Measurements from ENCODE around the gene ERVFRD-1.
"Not testable (repeated sequence)": the region's sequence is repeated elsewhere in the genome, so short reads cannot be mapped to it uniquely, and the experiment has no call there.

ERVFRD-1 gene

DNA sequence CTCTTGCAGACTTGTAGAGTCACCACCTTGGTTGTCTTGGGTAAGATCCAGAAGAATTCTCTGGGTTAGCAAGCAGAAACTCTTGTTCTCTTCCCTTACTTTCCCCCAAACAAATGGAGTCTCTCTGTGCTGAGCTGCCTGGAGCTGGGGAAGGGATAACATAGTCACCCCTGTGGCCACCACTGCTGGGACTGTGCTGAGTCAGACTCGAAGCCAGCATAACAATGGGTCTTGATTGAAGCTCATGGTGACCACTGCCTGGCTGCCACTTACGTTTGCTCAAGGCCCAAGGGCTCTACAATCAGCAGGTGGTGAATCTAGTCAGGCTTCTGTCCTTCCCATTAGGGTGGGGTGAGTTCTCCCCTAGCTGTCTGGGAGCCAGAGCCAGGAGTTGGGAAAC is 15.4 kb upstream of the ERVFRD-1 start:
- DNase-seq: no peak

DNA sequence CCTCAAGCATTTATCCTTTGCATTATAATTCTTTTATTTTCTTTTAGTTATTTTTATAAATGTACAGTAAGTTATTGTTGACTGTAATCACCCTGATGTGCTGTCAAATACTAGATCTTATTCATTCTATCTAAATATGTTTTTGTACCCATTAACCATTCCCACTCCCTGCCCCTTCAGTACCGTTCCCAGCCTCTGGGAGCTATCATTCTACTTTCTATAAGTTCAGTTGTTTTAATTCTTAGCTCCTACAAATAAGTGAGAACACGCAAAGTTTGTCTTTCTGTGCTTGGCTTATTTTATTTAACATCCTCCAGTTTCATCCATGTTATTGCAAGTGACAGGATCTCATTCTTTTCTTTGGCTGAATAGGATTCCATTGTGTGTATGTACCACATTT is 12.5 kb upstream of the ERVFRD-1 start:
- no peak for DNase-seq

DNA sequence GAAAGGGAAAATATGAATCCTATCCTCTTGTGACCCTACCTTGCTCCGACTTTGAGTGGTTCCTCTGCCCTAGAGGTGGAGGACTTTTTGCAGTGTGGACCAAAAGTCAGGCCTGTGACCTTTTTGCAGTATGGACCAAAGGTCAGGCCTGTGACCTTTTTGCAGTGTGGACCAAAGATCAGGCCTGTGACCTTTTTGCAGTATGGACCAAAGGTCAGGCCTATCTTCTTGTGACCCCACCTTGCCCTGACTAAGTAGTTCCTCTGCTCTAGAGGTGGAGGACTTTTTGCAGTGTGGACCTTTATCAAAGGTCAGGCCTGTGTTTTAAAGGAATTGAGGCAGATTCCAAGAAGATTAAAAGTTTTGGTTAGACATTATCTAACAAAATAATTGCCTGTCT is 10.9 kb upstream of the ERVFRD-1 start:
- no peak for DNase-seq

DNA sequence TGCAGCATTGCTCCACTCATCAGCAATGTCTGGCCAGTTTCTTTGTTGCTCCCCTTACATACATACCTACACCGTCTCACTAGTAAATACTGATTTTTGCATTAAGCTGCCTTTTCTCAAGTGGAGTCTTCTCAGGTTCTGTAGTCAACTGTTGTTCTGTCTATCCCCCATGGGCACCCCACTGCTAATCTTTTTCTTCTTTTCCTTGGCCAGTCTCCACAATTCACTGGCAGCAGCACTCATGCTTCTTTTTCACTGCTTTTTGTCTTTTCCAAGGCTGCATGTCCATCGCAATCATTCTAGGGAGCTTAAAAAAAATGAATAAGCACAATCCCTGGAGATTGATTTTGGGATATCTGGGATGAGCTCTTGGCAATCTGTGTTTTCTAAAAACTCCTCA is 10.3 kb upstream of the ERVFRD-1 start:
- DNase-seq: no peak

DNA sequence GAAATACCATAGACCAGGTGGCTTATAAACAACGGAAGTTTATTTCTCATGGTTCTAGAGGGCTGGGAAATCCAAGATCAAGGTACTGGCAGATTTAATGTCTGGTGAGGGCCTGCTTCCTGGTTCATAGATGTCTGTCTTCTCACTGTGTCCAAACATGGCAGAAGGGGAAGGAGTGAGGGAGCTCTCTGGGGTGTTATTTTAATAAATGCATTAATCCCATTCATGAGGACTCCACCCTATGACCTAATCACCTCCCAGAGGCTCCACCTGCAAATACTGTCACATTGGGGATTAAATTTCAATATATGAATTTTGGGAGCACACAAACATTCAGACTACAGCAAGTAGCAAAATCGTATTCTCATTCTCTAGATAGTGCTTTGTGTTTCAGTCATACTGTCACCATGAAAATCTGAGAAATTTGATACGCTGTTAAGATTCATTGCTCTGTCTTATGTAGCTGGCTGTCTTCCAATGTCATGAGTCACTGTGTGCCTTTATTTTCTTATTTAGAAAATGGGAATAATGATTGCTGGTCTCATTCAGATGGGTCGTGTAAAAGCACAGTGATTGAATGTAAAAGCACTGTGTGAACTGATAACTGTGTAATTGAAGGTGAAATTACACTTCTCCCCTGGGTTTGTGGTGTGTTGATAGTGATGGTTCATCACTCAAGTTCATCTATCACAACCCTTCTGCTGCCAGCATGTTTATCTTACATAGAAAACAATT is 8.9 kb upstream of the ERVFRD-1 start:
- no peak for DNase-seq

DNA sequence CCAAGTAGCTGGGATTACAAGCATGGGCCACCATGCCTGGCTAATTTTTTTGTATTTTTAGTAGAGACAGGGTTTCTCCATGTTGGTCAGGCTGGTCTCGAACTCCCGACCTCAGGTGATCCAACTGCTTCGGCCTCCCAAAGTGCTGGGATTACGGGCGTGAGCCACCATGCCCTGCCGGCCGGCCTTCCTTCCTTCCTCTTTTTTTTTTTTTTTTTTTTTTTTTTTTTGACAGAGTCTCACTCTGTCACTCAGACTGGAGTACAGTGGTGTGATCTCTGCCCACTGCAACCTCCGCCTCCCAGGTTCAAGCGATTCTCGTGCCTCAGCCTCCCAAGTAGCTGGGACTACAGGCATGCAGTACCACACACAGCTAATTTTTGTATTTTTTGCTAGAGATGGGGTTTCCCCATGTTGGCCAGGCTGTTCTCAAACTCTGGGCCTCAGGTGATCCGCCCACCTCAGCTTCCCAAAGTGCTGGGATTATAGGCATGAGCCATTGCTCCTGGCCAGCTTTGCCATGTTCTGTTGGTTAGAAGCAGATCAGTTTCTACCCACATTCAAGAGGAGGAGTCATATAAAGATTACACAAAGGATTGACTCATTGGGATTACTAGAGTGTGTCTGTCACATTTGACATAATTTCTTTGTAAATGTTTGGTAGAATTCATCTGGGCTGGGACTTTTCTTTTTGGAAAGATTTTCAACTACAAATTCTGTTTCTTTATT is 4.4 kb upstream of the ERVFRD-1 start:
- DNase-seq: not testable (repeated sequence)

DNA sequence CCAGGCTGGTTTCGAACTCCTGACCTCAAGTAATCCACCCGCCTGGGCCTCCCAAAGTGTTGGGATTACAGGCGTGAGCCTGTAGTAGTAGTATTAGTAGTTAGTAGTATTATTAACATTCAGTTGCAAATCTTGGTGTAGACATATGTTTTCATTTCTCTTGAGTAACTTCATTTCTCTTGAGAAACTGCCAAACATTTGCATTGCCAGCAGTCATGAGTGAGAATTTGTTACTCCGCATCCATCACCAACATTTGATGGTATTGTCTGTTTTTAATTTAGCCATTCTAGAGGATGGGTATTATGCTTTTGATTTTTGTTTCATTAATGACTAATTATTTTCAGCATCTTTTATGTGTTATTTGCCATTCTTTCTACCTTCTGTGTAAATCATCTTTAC is 1.5 kb upstream of the ERVFRD-1 start:
- no peak for DNase-seq

DNA sequence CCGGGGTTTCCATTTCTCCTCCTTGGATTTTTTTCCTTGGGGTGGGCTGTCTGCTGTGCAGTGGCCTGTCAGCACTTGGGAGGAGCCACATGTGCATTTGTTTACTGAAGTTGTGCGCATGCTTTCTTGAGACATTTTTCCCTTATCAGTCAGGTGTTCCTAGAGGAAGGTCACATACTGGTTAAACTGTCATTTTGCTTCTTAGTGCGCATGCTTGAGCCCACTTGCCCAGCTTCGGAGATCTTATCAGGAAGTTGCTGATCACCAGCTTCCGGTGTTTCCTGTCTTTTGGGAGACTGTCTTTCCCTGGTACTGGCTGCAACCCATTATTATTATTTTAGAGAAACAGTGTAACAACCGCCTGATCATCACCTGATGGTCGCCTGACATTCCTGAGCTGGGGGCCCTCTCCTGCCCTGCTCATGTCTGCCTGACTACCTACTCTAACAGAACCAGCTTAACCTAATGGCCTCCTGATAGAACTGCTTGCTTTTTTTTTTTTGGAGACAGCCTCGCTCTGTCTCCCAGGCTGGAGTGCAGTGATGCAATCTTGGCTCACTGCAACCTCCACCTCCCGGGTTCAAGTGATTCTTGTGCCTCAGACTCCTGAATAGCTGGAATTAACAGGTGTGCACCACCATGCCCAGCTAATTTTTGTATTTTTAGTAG is 378 bp upstream of the ERVFRD-1 start:
- DNase-seq: no peak

DNA sequence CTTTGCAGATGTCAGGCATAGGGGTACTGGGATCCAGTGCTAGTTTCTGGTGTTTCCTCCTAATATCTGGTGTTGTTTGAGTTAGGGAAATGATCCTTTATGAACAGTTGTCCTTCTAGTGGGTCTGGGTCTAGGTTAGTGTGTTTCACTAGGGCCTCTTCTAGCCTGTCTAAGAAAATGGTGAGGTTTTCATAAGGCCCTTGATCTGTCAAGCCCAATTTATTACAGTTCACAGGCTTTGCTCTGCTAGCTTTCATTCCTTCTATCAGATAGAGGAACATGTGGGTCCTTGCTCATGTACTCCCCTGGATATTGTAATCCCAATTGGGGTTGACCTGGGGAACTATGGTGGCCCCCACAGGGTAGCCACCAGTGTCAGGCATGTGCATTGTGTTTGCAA is 2.8 kb downstream of the ERVFRD-1 start:
- DNase-seq: no peak

DNA sequence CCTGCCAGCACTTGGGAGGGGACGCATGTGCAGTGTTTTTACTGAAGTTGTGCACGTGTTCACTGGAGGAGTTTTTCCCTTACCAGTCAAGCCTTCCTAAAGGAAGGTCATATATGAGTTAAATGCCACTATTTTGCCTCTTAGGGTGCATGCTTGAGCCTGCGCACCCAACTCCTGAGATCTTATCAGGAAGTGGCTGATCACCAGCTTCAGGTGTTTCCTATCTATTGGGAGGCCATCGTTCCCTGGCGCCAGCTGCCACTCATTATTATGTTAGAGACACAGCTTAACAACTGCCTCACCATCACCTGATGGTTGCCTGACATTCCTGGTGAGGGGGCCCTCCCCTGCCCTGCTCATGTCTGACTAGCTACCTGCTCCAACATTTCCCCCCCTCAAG is 8.5 kb downstream of the ERVFRD-1 start:
- DNase-seq: no peak

DNA sequence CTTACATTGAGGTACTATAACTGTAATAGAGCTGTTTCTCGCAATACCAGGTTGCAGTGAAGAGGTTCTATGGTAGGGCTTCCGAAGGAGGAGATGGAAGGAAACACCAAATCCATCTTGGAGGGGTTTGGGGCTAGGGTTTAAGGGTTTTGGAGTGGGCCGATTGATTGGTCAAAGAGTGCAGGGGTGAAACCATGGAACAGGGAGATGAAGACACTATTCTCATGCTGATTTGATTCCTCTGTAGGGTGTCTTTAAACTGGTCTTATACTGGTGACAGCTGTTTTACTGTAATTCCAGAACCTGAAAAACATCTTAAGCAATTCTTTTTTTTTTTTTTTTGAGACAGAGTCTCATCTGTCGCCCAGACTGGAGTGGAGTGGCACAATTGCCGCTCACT is 10.1 kb downstream of the ERVFRD-1 start:
- DNase-seq: no peak

DNA sequence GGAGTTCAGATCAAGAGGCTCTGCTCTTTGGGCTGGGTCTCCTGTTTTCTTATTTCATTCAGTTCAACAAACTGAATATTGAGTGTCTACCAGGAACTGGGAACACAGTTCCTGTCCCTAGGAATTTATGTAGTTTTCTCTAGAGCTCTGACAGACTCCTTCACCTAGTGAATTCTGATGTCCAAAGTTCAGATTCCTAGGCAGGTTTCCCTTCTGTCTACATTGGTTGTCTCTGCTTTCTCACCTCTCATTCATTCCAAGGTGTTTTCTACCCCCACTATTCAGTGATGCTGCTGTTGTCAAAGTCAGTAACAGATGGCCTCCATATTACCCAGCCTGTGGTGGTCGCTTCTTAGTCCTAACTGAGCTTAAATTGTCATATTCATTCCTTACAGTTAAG is 13.5 kb downstream of the ERVFRD-1 start:
- no peak for DNase-seq

DNA sequence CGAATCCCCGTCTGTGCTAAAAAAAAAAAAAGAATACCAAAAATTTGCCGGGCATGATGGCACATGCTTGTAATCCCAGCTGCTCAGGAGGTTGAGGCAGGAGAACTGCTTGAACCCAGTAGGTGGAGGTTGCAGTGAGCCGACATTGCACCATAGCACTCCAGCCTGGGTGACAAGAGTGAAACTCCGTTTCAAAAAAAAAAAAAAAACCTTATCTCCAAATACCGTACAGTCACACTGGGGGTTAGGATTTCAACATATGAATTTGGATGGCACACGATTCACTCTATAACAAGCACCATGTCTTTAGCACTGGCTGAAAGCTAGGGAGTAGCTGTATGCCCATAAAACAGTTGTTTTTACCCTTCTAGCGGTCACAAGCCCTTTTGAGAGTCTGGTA is 14.0 kb downstream of the ERVFRD-1 start:
- DNase-seq: no peak

DNA sequence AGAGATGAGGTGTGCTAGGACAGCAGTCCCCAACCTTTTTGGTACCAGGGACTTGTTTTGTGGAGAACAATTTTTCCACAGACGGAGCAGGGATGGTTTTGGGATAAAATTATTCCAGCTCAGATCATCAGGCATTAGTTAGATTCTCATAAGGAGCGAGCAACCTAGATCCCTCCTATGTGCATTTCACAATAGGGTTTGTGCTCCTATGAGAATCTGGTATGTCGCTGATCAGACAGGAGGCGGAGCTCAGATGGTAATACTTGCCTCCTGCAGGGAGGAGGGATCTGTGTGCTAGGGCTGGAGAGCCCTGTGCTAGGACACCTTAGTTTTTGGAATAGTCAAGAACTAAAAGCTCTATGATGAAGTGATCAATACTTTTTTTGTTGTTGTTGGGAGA is 15.4 kb downstream of the ERVFRD-1 start:
- DNase-seq: no peak

DNA sequence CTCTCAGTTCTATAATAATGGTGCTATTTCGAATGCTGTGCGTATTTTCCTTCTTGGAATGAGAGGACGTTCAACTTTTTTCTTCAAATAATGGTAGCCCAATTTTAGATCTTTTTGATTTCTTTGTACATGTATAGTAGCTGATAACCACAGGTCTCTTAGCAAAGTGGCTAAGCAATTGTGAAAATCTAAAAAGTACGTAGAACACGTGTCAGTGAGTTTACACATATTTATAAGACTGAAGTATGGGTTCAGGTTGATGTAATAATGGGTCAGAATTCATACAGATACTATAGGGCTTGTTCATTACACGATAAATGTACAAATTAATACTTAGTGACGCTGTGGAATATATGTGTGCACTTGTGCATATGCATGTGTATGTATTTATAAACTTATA is 16.6 kb downstream of the ERVFRD-1 start:
- no peak for DNase-seq

DNA sequence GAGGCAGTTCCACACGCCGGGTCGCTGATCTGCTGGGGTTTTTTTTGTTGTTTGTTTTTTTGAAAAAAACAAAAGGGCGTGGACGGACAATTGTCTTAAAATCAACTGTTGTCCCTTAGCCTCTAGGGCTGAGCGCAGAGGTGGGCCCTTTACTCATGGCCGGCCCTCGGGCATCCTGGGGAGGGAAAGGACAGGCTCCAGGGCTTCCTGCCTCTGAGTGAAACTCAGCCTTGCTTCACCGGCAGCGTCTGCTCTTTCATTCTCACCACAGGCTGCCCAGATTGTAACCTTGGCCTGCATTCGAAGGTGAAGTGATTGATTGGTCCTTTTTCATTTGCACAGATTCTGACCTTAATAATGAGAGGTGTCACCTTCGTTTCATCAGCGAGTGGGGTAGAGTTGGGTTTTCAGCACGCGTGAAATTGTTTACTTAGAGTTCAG is 17.1 kb downstream of the ERVFRD-1 start:
- DNase-seq: no peak

DNA sequence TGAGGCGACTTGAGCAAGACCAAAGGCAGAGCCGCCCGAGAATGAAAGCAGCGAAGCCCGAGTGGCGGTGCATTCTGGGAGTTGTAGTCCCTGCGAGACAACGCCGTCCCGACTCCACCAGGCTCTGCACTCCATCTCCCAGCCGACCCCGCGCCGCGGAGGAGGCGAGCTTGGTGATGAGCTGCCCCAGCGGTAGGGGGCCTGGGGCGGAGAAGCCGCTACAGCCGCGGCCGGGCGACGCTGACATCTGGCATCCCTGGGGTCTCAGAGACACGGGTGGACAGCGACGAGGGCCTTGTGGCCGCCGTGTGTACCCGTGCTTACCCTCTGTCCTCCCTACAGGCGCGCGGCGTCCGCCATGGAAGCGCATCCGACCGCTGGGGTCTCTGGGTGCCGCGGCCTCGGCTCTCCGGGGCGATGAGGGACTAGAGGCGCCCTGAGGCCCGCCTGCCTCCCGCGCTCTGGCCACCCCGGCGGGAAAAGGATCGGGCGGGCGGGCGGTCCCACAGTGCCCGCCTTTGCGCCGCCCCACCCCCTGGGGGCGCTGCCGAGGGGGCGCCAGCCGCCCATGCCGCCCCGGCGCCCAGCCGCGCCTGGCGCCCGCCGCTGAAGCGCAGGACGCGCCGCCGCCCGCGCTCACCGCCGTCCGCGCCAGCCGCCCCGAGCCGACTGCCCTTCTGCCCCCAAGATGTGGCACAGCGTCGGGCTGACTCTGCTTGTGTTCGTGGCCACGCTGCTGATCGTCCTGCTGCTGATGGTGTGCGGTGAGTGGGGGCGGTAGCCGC is 17.7 kb downstream of the ERVFRD-1 start, which contains the start of gene SMIM13:
TSS of gene SMIM13 (plus strand) at position 209 of the 785 bp plus-strand sequence. CDS start at position 689, 480 bp downstream.
- peak; percentile 95 for DNase-seq

DNA sequence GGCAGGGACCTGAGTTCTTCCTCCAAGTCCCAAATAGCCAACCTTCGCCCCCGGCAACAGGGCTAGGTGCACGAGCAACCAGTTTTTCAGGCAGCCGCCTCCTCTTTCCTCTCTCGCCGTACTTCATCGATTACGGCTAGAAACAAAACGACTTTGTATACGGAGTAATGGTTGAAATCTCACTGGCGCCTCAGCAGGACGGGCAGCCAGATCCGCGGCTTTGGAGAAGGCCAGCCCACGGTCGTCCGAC is 18.2 kb downstream of the ERVFRD-1 start:
- no peak for DNase-seq

DNA sequence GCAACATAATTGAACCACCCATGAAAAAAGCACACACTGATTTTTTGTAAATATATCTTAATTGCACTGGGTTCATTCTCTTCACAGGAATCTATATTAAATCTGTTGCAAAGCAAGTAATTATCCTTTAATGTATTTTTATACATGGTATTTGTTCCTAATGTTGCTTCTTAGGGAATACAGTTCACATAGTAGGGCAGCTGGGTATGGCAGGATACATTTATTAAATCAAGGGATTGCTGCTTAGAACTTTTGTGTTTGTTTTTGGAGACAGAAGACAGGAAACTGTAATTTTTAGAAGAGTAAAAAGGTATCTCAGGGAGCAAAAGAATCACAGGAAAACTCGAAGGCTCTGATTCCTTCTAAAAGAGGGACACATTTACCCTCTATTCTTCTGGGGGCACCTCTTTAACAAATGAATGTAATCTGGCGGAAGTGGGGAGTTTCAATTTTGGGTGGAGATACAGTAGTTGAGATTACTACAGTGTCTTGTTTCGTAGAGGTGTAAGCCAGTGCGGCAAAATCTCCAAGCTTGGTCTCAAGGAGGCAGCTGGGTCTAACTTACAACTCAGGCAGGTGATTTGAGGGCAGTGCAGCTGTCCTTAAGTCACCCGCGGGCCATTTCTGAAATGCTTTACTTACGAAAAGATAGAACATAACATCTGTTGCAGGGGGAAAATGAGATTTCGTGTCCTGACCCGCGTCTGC is 18.7 kb downstream of the ERVFRD-1 start:
- DNase-seq: peak; percentile 21

DNA sequence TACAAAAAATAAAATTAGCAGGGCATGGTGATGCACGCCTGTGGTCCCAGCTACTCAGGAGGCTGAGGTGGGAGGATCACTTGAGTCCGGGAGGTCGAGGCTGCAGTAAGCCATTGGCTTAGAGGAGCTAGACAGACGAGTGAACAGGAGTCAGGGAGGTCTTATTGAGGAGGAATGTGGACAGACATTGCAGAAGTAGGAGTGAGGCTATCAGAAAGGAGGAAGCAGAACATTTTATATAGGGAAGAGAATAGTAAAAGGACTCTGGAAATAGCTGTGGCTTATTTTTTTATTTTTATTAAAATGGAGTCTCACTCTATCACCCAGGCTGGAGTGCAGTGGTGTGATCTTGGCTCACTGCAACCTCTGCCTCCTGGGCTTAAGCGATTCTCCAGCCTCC is 20.4 kb downstream of the ERVFRD-1 start:
- not testable (repeated sequence) for DNase-seq

DNA sequence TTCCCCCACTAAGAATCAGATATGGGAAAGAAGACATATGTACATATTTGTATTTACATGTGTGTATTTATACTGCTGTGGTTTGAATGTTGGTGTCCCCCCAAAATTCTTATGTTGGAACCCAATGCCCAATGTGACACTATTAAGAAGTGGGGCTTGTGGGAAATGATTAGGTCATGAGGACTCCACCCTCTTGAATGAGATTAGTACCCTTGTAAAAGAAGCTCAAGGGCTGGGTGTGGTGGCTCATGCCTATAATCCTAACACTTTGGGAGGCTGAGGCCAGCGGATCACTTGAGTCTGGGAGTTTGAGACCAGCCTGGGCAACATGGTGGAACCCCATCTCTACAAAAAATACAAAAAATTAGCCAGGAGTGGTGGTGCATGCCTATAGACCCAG is 21.8 kb downstream of the ERVFRD-1 start:
- no peak for DNase-seq

DNA sequence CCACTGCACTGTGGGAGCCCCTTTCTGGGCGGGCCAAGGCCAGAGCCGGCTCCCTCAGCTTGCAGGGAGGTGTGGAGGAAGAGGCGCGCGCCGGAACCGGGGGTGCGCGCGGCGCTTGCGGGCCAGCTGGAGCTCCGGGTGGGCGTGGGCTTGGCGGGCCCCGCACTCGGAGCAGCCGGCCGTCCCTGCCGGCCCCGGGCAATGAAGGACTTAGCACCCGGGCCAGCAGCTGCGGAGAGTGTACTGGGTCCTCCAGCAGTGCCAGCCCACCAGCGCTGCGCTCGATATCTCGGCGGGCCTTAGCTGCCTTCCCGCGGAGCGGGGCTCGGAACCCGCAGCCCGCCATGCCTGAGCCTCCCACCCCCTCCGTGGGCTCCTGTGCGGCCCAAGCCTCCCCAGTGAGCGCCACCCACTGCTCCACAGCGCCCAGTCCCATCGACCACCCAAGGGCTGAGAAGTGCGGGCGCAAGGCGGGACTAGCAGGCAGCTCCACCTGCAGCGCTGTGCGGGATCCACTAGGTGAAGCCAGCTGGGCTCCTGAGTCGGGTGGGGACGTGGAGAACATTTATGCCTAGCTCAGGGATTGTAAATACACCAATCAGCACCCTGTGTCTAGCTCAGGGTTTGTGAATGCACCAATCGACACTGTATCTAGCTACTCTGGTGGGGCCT is 24.2 kb downstream of the ERVFRD-1 start:
- DNase-seq: not testable (repeated sequence)

All from CD4-positive, alpha-beta T cell treated with Interleukin-15 for 1 hour (primary cell).